Kasumi-1 (cell line): Measurements from ENCODE around the gene LPIN3.

Source experiments
- DNase-seq, 2 experiments: peaks; one replicate each; lab custom pipeline; 2025; lab: John Stamatoyannopoulos, UW

The LPIN3 gene

GRCh38 chr20:41366546-41367392 is 26.1 kb downstream of the LPIN3 start, which contains the start of gene EMILIN3:
Gene EMILIN3, minus strand, starts transcription at chr20:41366818. Its CDS starts 184 bp downstream, at chr20:41366634.
- DNase-seq: no peak

GRCh38 chr20:41367393-41367695 is 26.7 kb downstream of the LPIN3 start:
- DNase-seq: no peak

GRCh38 chr20:41367956-41368355 is 27.3 kb downstream of the LPIN3 start:
- no peak for DNase-seq

GRCh38 chr20:41369673-41370072 is 29.1 kb downstream of the LPIN3 start:
- DNase-seq: no peak

GRCh38 chr20:41370176-41370575 is 29.6 kb downstream of the LPIN3 start:
- DNase-seq: no peak

GRCh38 chr20:41371371-41371770 is 30.8 kb downstream of the LPIN3 start:
- DNase-seq: no peak

GRCh38 chr20:41373251-41373783 is 32.7 kb downstream of the LPIN3 start:
- DNase-seq: no peak

GRCh38 chr20:41373931-41374920 is 33.6 kb downstream of the LPIN3 start:
- DNase-seq: no peak

GRCh38 chr20:41375846-41376245 is 35.2 kb downstream of the LPIN3 start:
- DNase-seq: no peak

- DNase-seq: no peak
Measured at GRCh38 chr20:41376349-41376748, 35.7 kb downstream of the LPIN3 start.

GRCh38 chr20:41377275-41377674 is 36.7 kb downstream of the LPIN3 start:
- DNase-seq: no peak

GRCh38 chr20:41379551-41379950 is 38.9 kb downstream of the LPIN3 start:
- peak; percentile 64 to 67 for DNase-seq

- peak; percentile 82 to 86 for DNase-seq
Measured at GRCh38 chr20:41380551-41381193, 40.1 kb downstream of the LPIN3 start.

GRCh38 chr20:41382791-41383305 is 42.2 kb downstream of the LPIN3 start:
- no peak for DNase-seq

GRCh38 chr20:41386502-41387427 is 46.1 kb downstream of the LPIN3 start:
- no peak for DNase-seq

GRCh38 chr20:41387444-41387851 is 46.8 kb downstream of the LPIN3 start:
- DNase-seq: no peak

- no peak for DNase-seq
Measured at GRCh38 chr20:41390889-41391288, 50.3 kb downstream of the LPIN3 start.

GRCh38 chr20:41391587-41392001 is 51.0 kb downstream of the LPIN3 start:
- no peak for DNase-seq

GRCh38 chr20:41392295-41392694 is 51.7 kb downstream of the LPIN3 start:
- DNase-seq: no peak

GRCh38 chr20:41392871-41393704 is 52.5 kb downstream of the LPIN3 start:
- no peak for DNase-seq
